Measurements from ENCODE around the gene DLGAP3.
"Not testable (repeated sequence)": the region's sequence is repeated elsewhere in the genome, so short reads cannot be mapped to it uniquely, and the experiment has no call there.

The DLGAP3 gene

GRCh38 chr1:34929497-34929852, at the start of gene DLGAP3:
DLGAP3 (minus strand) TSS chr1:34929650; CDS start chr1:34905383, 24,267 bp downstream.
- DNase-seq, result peak; percentile 9 to 10

DNA sequence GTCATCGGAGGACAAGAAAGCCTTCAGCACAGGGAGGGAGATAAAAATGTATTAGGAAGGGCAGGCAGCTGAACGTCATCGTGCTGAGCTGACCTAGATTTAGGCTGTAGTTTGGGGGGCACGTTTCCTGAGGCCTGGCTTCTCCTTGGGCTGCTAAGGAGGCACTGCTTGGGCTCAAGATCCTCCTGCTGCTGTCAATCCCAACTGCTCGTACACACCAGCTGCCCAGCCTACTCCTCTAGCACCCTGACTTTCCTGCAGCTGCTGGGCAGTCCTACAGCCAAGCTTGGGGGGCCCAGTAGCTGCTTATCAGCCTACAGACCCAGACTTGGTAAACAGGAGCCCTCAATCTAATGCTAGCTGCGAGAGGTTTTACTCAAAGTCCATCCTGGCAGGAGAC, 49.5 kb upstream of the DLGAP3 start:
- no peak for DNase-seq

DNA sequence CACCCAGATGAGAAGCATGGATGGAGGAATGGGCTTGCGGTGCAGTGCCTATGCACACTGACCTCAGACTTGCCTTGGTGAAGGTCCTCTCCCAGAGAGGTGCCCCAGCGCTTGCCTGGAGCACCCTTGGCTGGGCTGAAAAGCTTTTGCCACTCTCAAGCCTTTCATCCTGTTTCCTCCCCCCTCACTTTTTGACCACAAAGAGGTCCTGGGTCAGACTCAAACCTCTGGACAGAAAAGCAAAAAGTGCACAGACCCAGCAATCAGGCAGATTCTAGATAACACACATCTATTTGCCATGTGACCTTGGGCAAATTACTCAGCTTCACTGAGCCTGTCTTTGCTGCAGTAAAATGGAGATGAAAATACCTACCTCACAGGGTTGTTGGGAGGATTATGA, 48.4 kb upstream of the DLGAP3 start:
- no peak for DNase-seq

GRCh38 chr1:34977210-34977471, 47.7 kb upstream of the DLGAP3 start:
- DNase-seq, result no peak

DNA sequence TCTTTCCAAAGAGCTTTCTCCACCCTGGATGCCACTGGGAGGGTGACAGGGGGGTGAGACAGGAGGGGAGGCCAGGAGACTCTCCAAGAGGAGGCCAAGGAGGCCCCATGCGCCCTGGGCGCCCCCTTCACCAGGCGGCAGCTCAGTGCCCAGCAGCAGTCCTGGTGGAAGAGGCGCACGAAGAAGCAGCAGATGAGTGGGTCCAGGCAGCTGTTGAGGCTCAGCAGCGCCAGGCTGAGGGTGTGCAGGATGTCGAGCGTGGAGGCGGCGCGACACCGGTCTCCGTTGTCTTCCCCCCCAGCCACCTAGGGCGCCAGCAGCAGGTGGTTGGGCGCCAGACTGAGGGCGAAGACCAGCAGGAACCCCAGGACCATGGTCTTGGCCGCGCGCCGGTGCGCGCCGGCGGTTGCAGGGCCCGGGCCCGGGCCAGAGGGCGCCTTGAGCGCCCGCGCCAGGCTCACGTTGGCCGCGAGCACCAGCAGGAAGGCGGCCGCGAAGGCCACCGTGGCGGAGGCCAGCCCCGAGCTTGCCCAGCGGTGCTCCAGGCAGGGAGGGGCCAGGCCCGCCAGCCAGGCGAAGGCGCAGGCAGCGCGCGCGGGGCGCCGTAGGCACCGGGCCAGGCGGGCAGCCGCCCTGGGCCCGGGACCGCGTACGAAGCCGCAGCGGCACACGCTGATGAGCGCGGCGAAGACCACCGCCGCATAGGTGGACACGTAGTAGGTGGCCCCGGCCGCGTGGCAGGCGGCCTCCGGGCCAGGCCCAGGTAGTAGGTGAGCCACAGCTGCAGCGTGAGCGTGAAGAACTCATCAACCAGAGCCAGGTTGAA, 47.1 kb upstream of the DLGAP3 start:
- DNase-seq, result no peak

GRCh38 chr1:34975771-34976170, 46.3 kb upstream of the DLGAP3 start:
- DNase-seq, result no peak

DNA sequence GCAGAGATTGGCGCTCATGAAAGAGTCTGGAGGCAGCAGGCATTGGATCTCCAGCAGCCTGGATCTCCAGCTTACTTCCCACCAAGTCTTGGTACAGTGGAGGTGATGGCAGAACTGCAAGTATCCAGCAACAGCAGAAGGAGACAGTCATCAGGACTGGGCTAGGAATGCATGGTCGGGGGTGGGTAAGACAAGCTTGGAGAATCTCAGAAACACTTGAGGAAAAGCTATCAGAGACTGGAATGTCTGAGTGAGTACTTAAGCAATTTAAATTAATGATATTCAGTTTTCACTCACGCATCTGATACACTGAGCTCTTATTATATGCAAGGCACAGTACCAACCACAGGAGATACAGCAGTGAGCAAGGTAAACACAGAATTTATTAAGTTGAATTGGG, 45.9 kb upstream of the DLGAP3 start:
- no peak for DNase-seq

DNA sequence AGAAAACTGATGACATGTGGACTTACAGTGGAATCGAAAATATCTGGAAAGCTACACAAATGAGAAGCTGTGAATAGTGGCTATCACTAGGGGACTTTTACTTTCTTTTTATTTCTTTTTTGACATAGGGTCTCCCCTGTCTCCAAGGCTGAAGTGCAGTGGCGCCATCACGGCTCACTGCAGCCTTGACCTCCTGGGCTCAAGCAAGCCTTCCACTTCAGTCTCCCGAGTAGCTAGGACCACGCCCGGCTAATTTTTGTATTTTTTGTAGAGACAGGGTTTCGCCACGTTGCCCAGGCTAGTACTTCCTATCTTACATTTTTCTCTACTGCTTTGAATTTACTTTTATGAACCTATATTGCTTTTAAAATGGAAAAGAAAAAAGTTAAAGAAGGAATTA, 45.2 kb upstream of the DLGAP3 start:
- DNase-seq, result no peak

DNA sequence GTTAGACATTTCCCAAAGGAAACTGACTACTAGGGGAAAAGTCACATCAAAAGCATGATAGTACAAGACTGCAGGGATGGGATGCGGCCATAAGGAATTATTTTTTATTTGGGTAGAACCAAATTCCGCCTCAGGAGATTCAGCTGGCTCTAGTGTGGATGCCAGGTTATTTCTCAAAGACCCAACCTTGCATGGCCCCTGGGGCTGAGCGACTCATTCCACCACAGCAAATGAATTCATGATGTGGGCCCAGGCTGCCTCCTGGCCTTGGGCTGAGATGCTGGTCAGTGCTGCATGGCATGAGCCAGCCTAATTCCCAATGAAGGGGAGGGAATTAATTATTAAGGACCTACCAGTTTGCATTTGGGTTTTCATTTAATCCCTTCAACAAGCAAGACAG, 43.9 kb upstream of the DLGAP3 start:
- DNase-seq, result no peak

DNA sequence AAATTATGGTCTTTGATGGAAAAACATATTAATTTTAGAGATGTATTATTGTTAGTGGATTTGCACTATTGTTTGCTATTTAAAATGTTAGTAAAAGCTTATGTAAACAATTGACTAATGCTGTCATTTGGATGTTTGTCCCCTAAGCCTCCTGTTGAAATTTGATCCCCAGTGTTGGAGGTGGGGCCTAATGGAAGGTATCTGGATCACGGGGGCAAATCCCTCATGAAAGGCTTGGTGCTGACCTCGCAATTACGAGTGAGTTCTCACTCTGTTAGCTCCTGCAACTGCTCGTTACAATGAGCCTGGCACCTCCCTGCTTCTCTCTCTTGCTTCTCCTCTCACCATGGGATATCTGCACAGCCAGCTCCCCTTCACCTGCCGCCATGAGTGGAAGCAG, 41.4 kb upstream of the DLGAP3 start:
- DNase-seq, result no peak

GRCh38 chr1:34970220-34970735, 40.8 kb upstream of the DLGAP3 start:
- no peak for DNase-seq

- not testable (repeated sequence) for DNase-seq
Measured at GRCh38 chr1:34968297-34968696, 38.8 kb upstream of the DLGAP3 start.

DNA sequence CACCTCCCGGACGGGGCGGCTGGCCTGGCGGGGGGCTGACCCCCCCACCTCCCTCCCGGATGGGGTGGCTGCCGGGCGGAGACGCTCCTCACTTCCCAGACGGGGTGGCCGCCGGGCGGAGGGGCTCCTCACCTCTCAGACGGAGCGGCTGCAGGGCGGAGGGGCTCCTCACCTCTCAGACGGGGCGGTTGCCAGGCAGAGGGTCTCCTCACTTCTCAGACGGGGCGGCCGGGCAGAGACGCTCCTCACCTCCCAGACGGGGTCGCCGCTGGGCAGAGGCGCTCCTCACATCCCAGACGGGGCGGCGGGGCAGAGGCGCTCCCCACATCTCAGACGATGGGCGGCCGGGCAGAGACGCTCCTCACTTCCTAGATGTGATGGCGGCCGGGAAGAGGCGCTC, 38.2 kb upstream of the DLGAP3 start:
- DNase-seq, result not testable (repeated sequence)

DNA sequence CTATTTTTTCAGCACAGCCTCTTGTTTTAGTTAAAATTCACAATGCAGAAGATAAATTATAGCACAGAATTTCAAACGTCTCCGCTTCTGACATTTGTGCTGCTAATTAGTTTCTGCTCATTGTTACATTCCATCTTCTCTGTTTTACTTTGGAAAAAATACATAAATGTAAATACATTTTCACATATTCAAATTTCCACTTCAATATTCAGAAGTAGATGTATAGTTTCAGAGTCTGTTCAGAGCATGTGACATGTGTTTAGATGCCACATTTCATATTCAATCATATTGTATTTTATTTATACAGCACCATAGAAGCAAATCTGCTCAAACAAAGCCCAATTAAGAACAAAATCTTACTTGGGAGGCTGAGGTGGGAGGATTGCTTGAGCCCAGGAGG, 36.1 kb upstream of the DLGAP3 start:
- no peak for DNase-seq

DNA sequence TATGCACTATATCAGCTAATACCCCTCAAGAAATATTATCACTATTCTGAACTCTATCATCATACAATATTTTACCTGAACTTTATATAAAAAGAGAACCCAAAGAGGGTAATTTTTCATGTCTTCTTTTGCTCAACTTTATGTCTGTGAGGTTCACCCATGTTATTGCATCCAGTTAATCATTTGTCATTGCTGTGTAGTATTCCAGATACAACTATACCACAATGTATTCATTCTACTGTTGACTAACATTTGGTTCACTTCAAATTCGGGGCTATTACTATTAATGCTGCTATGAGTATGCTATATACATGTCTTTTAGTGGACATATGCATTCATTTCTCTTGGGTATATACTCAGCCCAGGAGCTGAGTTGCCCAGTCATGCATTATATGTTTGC, 21.0 kb upstream of the DLGAP3 start:
- DNase-seq, result no peak

- not testable (repeated sequence) for DNase-seq
Measured at GRCh38 chr1:34948739-34949138, 19.3 kb upstream of the DLGAP3 start.

GRCh38 chr1:34947641-34948314, 18.3 kb upstream of the DLGAP3 start:
- DNase-seq, result not testable (repeated sequence)

- DNase-seq, result no peak
Measured at GRCh38 chr1:34946211-34946610, 16.8 kb upstream of the DLGAP3 start.

- not testable (repeated sequence) for DNase-seq
Measured at GRCh38 chr1:34941798-34942197, 12.3 kb upstream of the DLGAP3 start.

- no peak for DNase-seq
Measured at GRCh38 chr1:34930702-34931071, 1.2 kb upstream of the DLGAP3 start.

- DNase-seq, result no peak
Measured at GRCh38 chr1:34929853-34930701, 627 bp upstream of the DLGAP3 start.

DNA sequence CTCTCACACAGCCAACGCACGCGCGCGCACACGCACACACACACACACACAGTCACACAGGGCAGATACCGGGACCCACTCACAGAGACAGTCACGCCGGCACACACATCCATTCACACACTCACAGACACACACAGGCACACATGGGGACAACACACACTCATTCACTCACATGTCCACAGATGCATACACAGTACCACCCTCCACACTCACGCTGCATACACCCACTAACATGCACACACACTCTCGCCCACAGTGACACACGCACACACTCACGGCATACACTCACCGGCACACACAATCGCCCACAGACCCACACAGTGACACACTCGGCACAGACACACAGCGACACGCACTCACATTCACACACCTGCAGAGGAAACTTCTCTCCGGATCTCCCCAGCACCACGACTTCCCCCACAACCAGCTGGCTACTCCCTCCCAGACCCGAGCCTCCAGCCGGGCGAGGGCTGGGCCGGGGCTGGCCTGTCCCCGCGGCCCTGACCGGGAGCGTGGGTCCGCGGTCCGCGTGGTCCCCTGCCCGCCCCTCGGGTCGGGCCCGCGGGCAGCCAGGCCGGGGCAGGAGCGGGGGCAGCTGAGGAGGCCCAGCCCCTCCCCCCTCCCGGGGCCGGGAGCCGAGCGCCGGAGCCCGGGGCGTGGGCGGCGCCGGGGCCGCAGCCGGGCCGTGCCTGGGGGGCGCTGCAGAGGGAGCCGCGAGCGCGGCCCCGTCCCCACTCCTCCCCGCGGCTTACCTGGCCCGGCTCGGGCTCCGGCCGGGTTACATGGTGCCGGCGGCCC, 552 bp downstream of the DLGAP3 start:
- DNase-seq, result peak; percentile 3 to 42
